Tibial nerve (tissue), 3 donors: ENCODE measurements around the gene STK38L.

Experiments
- CTCF ChIP-seq, 5 experiments: fragments of 200-600 bp in 3 of 5; fragments of 450-650 bp in 2 of 5; sonication (generic) in 3 of 5; IDR thresholded peaks; one replicate each; pipeline ENCODE4 v1.5.1; 2016 to 2019; ENCODE audit warnings: antibody characterized with exemption in 5 of 5, mild to moderate bottlenecking in 3 of 5, moderate library complexity in 2 of 5
- POLR2A ChIP-seq, 2 donors: fragments of 450-650 bp; IDR thresholded peaks; one replicate each; pipeline ENCODE4 v1.6.1; 2017; ENCODE audit warnings: antibody characterized with exemption in 2 of 2, mild to moderate bottlenecking in 2 of 2, moderate library complexity in 2 of 2

DNA sequence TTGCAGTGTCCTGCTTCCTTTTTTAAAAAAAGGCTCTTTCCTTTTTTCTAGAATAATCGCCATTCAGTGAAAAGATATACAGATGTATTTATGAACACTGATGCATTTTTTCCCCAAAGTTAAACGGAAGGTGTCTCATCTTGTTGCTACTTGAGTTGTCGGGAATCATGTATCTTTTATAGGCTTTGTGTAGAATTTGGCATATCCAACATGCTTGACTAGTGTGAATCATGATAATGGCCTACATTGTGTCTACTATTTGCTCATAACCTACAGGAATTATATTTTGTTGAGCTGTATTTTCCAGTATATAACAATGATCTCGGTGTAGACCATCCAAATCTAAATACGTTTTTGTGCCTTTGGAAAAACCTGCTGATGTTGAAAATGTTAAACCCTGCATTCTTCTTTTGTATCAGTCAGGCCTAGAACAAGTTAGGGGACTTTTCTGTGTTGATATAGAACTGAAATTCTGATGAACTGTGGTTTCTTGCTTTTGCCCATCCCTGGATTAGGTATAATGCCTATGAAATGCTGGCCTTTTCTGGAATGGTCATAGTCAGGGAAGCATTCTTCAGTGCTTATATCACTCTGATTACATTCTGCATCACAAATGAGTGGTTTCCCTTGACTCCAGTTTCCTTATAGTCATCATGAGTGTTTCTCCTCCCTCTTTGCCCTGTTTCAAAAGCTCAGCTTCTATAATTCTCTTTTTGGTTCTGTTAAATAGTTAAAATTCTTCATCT is 99.3 kb downstream of the STK38L start:
- TF ChIP-seq CTCF (IDR thresholded peaks at IDR 0.05) (no peak), POLR2A (IDR thresholded peaks at IDR 0.05) (no peak)
